NAMALWA (cell line): ENCODE results near the gene MYO1D.
"Not testable (repeated sequence)": the region's sequence is repeated elsewhere in the genome, so short reads cannot be mapped to it uniquely, and the experiment has no call there.

Experiments
- DNase-seq: peaks from one replicate; pipeline ENCODE4 v3.0.0-alpha.2; 2015; ENCODE audit warnings: low spot score

MYO1D gene

GRCh38 chr17:32453370-32453769, 423.6 kb downstream of the MYO1D start:
- DNase-seq = no peak

GRCh38 chr17:32452281-32452680, 424.6 kb downstream of the MYO1D start:
- DNase-seq = no peak

DNA sequence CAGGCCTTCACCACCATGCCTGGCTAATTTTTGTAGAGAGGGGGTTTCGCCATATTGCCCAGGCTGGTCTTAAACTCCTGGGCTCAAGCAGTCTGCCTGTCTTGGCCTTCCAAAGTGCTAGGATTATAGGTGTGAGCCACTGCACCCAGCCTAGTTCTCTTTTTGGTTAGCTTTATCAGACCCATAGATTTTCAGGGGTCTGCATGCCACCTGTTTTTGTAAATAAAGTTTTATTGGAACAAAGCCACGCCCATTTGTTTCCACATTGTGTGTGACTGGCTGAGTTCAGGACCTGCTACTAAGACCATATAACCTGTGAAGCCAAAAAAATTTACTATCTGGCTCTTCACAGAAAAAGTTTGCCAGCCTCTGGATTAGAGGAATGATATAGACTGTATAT, 425.0 kb downstream of the MYO1D start:
- DNase-seq = no peak

DNA sequence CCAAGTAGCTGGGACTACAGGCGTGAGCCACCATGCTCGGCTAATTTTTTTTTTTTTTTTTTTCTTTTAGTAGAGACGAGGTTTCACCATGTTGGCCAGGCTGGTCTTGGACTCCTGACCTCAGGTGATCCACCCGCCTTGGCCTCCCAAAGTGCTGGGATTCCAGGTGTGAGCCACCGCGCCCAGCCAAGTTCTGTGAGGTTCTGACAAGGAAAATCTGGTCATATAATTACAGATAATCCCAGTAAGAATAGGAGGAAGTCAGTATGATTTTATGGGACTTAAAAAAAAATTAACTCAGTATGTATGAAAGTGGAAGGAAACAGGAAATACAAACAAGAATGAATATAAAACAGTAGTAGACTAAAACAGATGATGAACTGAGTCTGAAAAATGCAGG, 426.5 kb downstream of the MYO1D start:
- DNase-seq = not testable (repeated sequence)

- DNase-seq = no peak
Observed at GRCh38 chr17:32449963-32450362, 427.0 kb downstream of the MYO1D start.

DNA sequence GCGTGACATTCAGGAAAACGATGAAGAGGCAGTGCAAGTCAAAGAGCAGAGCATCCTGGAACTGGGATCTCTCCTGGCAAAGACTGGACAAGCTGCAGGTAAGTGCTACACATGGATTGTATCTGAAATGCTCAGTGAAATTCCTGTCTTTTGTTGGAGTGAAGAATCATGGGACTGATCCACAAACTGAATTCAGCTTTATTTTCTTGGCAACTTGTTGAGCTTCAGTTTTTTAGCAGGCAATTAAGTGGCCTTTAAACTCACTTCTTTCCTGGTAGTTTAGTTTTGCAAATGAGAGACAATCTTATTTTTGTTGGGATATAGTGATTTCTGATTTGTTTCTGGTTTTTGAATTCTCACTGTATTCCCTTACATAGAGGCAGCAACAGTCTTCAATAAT, 430.0 kb downstream of the MYO1D start:
- DNase-seq = no peak

DNA sequence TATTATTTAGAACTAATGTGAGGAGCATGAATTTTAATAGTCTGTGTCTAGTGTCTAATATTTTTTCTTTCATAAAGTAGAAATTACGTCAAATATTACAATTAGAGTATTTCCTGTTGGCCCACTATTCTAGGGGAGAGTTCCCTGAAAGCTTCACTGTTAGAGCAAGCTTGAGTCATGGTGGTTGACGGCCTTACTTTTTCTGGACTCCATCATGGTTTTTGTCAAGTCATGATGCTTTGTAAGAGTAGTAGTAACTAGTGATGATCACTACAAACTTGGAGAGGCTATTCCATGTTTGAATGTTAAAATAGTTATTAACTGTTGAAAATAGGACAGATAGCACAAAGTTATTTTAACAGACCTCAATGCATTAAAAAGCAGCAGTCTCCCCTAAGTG, 431.0 kb downstream of the MYO1D start:
- peak; percentile 28 for DNase-seq

DNA sequence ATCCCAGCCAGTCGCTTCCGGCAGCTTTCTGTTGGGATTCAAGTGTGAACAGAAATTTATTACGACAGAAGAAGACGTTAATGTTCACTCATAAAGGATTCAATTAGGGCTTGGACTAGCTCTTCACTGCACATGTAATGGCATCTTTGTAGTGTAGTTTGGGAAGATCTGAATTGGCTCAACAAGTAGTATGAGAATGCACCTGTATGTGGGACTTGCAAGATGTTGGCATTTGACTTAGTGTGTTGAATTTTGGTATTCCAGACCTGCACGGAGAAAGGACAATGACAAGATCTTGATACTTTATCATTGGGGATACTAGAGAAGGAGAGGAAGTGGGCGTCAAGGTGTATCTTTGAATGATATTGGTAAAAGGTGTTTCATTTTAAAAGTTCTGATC, 431.4 kb downstream of the MYO1D start:
- DNase-seq = peak; percentile 37

- peak; percentile 54 for DNase-seq
Observed at GRCh38 chr17:32445074-32445415, 431.9 kb downstream of the MYO1D start.

- DNase-seq = peak; percentile 98
Observed at GRCh38 chr17:32444301-32445073, 432.4 kb downstream of the MYO1D start, which contains the start of gene PSMD11. PSMD11 (plus strand) TSS chr17:32444510; CDS start chr17:32444524, 14 bp downstream.

DNA sequence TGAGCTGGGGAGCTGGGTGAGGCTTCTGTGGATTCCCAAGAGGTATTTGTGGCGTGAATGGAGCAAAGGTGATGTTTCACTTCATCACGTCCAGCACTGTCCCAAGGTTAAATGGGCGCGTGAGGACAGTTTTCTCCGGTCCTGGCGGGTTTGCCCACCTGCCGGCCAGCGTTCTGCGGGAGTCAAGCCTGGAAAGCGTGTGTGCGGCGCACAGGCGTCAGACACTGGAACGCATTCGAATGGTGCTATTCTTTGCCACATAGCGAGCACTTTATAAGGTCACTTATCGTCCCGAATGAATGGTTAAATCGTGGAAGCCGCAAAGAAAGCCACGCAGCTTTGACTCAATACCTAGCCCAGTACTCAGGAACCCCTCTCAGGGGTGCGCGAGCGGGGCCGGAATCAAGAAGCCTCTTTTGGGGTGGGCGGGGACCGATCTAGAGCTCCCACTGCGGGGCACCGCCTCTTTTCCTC, 433.1 kb downstream of the MYO1D start:
- no peak for DNase-seq
